Heart right ventricle (tissue), 16 donors: Measurements from ENCODE around the gene TMEM169. TPM values are rescaled to one million over a fixed set of nuclear protein-coding genes. Genes with fewer than 3 reads are reported as not detected.

Source experiments
- ATAC-seq, 8 donors: fragments of 200-7000 bp; cut with Tn5 transposase; one replicate each; pipeline ENCODE4 v1.9.1; 2020; ENCODE audit warnings: mild to moderate bottlenecking in 8 of 8, moderate library complexity in 8 of 8, moderate number of reproducible peaks in 1 of 8
- DNase-seq, 2 donors: peaks; one replicate each; pipeline ENCODE4 v3.0.0-alpha.2; 2020
- H3K27ac ChIP-seq, 10 donors: fragments of 200-600 bp; sonication (generic) in 2 of 10; one replicate each; pipeline versions ENCODE4 v1.5.0 to v1.8.0; 2020 to 2022; ENCODE audit warnings: mild to moderate bottlenecking in 3 of 10
- H3K27me3 ChIP-seq, 7 donors: fragments of 200-600 bp; one replicate each; pipeline ENCODE4 v1.8.0; 2021 to 2022; ENCODE audit warnings: mild to moderate bottlenecking in 2 of 7
- H3K36me3 ChIP-seq, 9 donors: fragments of 200-600 bp; sonication (generic) in 1 of 9; one replicate each; pipeline versions ENCODE4 v1.5.0 to v1.8.0; 2020 to 2022; ENCODE audit warnings: mild to moderate bottlenecking in 2 of 9
- H3K4me1 ChIP-seq, 9 donors: fragments of 200-600 bp; sonication (generic) in 1 of 9; one replicate each; pipeline versions ENCODE4 v1.5.0 to v1.8.0; 2020 to 2022; ENCODE audit warnings: mild to moderate bottlenecking in 4 of 9
- H3K4me3 ChIP-seq, 10 donors: fragments of 200-600 bp; sonication (generic) in 2 of 10; one replicate each; pipeline versions ENCODE4 v1.5.0 to v1.8.0; 2020 to 2022; ENCODE audit warnings: mild to moderate bottlenecking in 7 of 10, moderate library complexity in 2 of 10
- H3K9me3 ChIP-seq, 11 donors: fragments of 200-600 bp in 10 of 11; sonication (generic) in 2 of 11; one replicate each; pipeline versions ENCODE4 v1.5.0 to v1.8.0; 2013 to 2022; ENCODE audit warnings: mild to moderate bottlenecking in 2 of 11, control low read depth in 1 of 11, moderate library complexity in 1 of 11
- CTCF ChIP-seq, 9 donors: fragments of 200-600 bp; sonication (generic) in 2 of 9; IDR thresholded peaks; one replicate each; pipeline versions ENCODE4 v1.5.0 to v1.8.0; 2021 to 2022; ENCODE audit warnings: antibody characterized with exemption in 9 of 9, mild to moderate bottlenecking in 5 of 9, moderate library complexity in 1 of 9
- WGBS, 2 donors: extraction: QIAGEN DNeasy Blood & Tissue Kit; methylation state at CpG; one replicate each; pipeline ENCODE4 v1.1.7; 2013; ENCODE audit warnings: inconsistent platforms in 1 of 2; 5-methylcytosine and 5-hydroxymethylcytosine counted together
- intact Hi-C, 10 donors: fragments of 100-400 bp; cut with DNase I; formaldehyde crosslinking; loops; one replicate each; pipeline versions ENCODE4 v1.11.1 to v1.14.2; 2022
- polyA plus RNA-seq, 2 donors: library from polyadenylated mRNA; stranded (reverse); fragments of 200-250 nt; gene quantifications; one replicate each; pipeline ENCODE4 v1.2.3, GENCODE V29; 2013
- total RNA-seq, 10 donors: library from RNA; stranded (reverse); fragmentation: NEBNext Ultra II Directional in 3 of 10; extraction: Animal tissue kit (Norgen Biotek cat#: 25700) in 3 of 10; gene quantifications; one replicate each; pipeline versions ENCODE4 v1.2.1 to v1.2.4, GENCODE V29; 2021 to 2023
- donor health status: Arrhythmogenic right ventricular cardiomyopathy.
- donor health status: ischemic (EF 13 %, LVEDD 7.1; RV severe dilation, severe dysfunction).
- donor health status: healthy with polysubstance abuse.
- donor health status: DM: no; HTN: yes; CAD: no.
- donor health status: DM: no; HTN: no; CAD: no.
- donor health status: ischemic (EF 25% LVEDD 6.9; RV normal size, moderate dysfunction).
- donor health status: ischemic (EF 25% LVEDD 5.7; RV mildly dilated, moderate dysfunction).
- donor health status: healthy.
- donor health status: DM: yes; HTN: yes; CAD: no.
- donor health status: Ischemic cardiomyopathy.
- donor health status: ischemic (EF 35%, LVEDD 5.7; RV mildly dilated, moderate dysfunction).
- donor health status: nonischemic (EF 11% LVEDD 7.7; RV severe dilation, severe dysfunction).
- donor health status: DM: yes; HTN: yes; CAD: no.
- donor health status: PGD.
- donor health status: ischemic (EF 29% LVEDD 5.4; RV normal size, mild dysfunction).
- donor health status: nonischemic (EF 23%, LVEDD 6.1; RV moderate dilation, normal function).

Gene TMEM169
- total and polyA plus RNA-seq, 12 donors = 0.10 to 0.97 (median 0.22) TPM; not detected in 2

- Histone ChIP-seq H3K9me3 (no peaks in the 10 kb centered on the region), H3K4me3 (no peak overlapping the region), H3K4me1 (no peaks in the 10 kb centered on the region), H3K27ac (no peak overlapping the region), H3K27me3 (no peaks in the 10 kb centered on the region), H3K36me3 (no peaks in the 10 kb centered on the region)
- DNase-seq (no peak), ATAC-seq (no peak)
- no peak for TF ChIP-seq CTCF (IDR thresholded peaks at IDR 0.05)
- WGBS, 2 donors = 74 to 81% methylated on average over 2 of the region's 2 CpGs
- intact Hi-C loops = no loop called here
Measured at GRCh38 chr2:216092646-216093045, 10.9 kb downstream of the TMEM169 start.

- WGBS, 2 donors = 53 to 72% methylated on average over 3 of the region's 3 CpGs
Measured at GRCh38 chr2:216094701-216095100, 13.0 kb downstream of the TMEM169 start.

GRCh38 chr2:216098421-216099334, 17.0 kb downstream of the TMEM169 start:
- Histone ChIP-seq H3K27ac (no peak overlapping the region), H3K36me3 (no peaks in the 10 kb centered on the region), H3K4me3 (no peak overlapping the region), H3K9me3 (no peaks in the 10 kb centered on the region), H3K27me3 (no peaks in the 10 kb centered on the region), H3K4me1 (no peaks in the 10 kb centered on the region)
- TF ChIP-seq CTCF (IDR thresholded peaks at IDR 0.05) = no peak
- DNase-seq = no peak
- no peak for ATAC-seq
- 97% methylated on average over 9 of the region's 9 CpGs for WGBS, 2 donors
- intact Hi-C loops = no loop called here

More at GRCh38 chr2:216094701-216095100, 13.0 kb downstream of the TMEM169 start:
- Histone ChIP-seq H3K36me3 (no peaks in the 10 kb centered on the region), H3K4me1 (no peaks in the 10 kb centered on the region), H3K9me3 (no peaks in the 10 kb centered on the region), H3K4me3 (no peak overlapping the region), H3K27me3 (no peaks in the 10 kb centered on the region), H3K27ac (no peak overlapping the region)
- no peak for ATAC-seq
- no peak for TF ChIP-seq CTCF (IDR thresholded peaks at IDR 0.05)
- intact Hi-C loops = no loop called here
- DNase-seq = no peak

GRCh38 chr2:216101109-216101508, 19.4 kb downstream of the TMEM169 start:
- 79 to 83% methylated on average over 4 of the region's 4 CpGs for WGBS, 2 donors
- no peak overlapping the region for H3K4me3 ChIP-seq
- DNase-seq (no peak), ATAC-seq (peak in 4 of 8 donors; percentile 27 to 66 (median 36))
- H3K27me3 ChIP-seq = no peaks in the 10 kb centered on the region
- H3K4me1 ChIP-seq = no peaks in the 10 kb centered on the region
- intact Hi-C loops = no loop called here
- H3K27ac ChIP-seq = peak overlapping the region in 1 of 10 donors; percentile 19
- no peaks in the 10 kb centered on the region for H3K9me3 ChIP-seq
- no peak for TF ChIP-seq CTCF (IDR thresholded peaks at IDR 0.05)
- no peaks in the 10 kb centered on the region for H3K36me3 ChIP-seq
